Brain pericyte (primary cell): ENCODE data around the gene LHX3.
"Not testable (repeated sequence)": the region's sequence is repeated elsewhere in the genome, so short reads cannot be mapped to it uniquely, and the experiment has no call there.

Source experiments
- DNase-seq: peaks from one replicate; pipeline ENCODE4 v3.0.0-alpha.2; 2012; ENCODE audit warnings: low read depth, low spot score

LHX3 gene

DNA sequence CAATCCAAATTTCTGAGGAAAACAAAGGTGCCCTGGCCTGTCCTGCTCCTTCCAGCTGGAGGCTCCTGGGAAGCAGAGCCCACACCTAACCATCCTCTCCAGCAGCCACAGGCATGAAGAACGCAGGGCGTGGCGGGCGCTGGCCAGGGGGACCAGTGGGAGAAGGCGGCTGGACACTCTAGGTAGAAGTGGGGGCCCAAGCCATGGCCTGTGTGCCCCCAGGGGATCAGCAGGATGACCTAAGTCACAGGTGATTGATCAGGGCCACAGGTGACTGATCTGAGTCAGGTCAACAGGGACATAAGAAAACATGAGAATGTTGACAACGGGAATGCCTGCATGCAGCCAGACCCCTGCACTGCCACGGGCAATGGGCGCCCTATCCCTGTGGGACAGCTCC is 37.3 kb upstream of the LHX3 start:
- no peak for DNase-seq

DNA sequence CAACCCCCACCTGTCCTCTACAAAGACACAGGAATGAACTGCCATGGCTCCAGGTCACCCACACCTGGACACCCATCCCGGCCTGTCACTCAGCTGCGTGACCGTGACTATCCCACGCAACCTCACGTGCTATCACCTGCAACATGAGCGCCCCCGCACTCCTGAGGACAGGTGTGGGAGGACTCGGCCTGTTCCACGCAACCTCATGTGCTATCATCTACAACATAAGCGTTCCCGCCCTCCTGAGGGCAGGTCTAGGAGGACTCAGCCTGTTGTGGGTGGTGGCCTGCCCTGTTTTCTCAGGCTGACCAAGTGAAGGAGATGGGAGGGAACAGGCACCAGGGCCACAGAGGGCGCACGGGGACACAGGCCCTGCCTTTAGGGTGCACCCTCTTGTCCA is 36.6 kb upstream of the LHX3 start:
- no peak for DNase-seq

DNA sequence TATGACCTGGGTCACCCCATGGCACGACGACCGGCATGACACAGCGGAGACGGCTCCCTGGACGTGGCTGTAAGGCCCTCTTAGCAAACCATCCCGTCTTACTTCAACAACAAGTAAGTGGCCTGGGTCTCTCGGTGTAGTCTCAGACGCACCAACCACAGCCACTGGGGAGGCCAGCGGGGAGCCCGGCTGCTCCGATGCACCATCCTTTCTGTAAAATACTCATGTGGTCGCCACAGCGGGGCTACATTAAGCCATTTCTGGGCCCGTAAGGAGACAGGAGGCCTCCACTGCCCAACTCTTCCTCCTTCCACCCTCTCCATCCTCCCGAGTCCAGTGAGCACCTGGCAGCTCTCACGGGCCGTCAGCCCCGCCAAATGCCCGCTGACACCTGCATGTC is 36.0 kb upstream of the LHX3 start:
- DNase-seq: no peak

DNA sequence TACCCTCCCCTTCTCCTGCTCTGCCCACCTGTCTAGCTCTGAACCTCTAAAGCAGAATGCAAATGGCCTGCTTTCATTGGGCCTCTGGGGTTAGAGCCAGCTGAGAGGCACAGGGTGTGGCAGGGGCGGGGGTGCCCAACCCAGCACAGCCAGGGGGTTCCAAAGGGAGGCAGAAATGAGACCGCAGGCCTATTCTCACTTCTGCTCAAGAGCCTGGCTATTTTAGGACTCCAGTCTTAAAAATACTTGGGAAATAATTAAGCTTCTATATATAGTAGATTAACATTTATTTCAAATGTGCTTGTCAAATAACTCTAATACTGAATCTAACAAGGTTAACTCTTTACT is 35.0 kb upstream of the LHX3 start:
- no peak for DNase-seq

DNA sequence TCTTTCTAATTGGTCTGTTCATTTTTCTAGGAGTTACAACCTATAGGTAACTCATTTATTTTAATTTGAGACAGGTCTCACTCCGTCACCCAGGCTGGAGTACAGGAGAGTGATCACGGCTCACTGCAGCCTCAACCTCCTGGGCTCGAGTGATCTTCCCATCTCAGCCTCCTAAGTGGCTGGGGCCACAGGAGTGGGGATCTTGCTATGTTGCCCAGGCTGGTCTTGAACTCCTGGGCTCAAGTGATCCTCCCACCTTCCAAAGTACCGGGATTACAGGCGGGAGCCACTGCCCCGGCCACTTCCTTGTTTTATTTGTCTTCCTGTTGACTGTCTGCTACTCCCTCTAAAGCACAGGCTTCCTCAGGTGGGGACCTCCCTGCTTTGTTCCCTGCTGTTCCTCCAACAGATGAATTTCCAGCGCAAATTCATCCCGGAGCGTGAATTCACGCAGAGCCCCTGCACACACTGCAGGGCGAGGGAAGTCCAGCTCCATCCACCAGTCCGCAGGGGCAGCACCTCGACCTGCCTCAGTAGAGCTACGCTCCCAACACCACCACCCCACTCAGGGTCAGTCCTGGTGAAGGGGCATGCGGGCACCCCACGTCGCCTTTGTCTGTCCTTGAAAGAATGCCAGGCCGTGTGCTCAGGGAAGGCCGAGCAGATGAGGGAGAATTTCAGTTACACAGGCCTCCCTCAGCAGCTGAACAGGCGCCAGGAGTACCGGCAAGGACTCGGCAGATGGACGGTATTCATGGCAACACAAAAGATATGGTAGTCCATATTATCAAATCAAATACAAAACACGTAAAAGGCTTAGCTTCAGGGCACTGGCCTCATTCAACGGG is 34.4 kb upstream of the LHX3 start:
- no peak for DNase-seq

DNA sequence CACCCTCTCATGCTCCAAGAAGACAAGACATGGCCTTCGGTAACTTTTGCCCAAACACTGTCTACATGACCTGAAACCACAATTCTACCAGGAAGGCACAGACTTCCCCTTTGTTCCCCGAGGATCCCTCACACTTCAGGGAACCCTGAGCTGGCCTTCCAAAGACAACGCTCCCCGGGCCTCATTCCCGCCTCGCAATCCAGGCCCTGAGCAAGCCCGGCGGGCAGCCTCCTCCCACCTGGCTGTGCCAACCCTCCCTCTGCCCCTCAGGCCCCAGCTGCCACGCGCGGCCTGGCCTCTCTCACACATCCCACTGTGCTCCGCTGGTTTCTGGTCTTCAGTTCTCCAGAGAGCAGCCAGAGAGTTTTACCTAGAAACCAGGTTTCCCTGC is 33.4 kb upstream of the LHX3 start:
- no peak for DNase-seq

DNA sequence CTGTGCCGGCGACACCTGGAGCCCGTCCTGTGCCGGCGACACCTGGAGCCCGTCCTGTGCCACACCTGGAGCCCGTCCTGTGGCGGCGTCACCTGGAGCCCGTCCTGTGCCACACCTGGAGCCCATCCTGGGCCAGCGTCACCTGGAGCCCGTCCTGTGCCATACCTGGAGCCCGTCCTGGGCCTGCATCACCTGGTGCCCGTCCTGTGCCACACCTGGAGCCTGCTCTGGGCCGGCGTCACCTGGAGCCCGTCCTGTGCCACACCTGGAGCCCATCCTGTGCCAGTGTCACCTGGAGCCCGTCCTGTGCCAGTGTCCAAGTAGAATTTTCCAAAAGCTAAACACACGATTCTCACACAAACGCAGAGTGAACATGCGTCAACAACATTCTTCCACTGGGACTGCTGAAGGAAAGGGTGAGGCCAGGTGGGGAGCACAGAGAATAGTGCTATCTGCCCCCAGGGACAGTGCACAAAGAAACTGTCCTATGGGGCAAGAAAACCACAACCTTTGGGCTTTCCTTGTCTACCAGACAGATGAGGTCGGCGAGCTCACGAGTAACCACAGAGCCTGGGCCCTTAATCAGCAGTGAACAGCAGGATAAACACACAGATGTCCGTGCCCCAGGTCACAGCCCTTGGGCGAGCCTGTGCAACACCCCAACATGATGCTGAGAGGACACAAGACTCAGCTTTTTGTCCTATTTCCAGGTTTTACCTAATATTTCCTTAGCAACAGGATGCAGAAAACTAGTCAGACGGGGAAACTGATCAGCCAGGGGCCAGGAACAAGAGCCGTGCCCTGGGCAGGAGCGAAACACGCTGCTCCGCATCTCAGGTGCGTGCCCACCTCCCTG is 32.8 kb upstream of the LHX3 start:
- DNase-seq: no peak

DNA sequence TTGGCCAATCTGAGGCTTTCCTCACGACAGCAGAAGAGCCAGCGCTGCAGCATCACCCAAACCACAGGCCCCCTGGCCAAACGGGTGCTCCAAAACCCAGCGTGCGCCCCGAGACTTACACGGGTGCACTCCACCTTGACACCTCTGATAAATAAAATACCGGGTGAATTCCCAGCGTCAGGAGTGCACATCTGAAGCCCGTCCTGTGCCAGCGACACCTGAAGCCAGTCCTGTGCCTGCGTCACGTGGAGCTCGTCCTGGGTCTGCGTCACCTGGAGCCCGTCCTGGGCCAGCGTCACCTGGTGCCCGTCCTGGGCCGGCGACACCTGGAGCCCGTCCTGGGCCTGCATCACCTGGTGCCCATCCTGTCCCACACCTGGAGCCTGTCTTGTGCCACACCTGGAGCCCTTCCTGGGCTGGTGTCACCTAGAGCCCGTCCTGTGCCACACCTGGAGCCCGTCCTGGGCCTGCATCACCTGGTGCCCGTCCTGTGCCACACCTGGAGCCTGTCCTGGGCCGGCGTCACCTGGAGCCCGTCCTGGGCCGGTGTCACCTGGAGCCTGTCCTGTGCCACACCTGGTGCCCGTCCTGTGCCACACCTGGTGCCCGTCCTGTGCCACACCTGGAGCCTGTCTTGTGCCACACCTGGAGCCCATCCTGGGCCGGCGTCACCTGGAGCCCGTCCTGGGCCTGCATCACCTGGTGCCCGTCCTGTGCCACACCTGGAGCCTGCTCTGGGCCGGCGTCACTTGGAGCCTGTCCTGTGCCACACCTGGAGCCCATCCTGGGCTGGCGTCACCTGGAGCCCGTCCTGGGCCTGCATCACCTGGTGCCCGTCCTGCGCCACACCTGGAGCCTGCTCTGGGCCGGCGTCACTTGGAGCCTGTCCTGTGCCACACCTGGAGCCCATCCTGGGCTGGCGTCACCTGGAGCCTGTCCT is 31.8 kb upstream of the LHX3 start:
- DNase-seq: not testable (repeated sequence)

DNA sequence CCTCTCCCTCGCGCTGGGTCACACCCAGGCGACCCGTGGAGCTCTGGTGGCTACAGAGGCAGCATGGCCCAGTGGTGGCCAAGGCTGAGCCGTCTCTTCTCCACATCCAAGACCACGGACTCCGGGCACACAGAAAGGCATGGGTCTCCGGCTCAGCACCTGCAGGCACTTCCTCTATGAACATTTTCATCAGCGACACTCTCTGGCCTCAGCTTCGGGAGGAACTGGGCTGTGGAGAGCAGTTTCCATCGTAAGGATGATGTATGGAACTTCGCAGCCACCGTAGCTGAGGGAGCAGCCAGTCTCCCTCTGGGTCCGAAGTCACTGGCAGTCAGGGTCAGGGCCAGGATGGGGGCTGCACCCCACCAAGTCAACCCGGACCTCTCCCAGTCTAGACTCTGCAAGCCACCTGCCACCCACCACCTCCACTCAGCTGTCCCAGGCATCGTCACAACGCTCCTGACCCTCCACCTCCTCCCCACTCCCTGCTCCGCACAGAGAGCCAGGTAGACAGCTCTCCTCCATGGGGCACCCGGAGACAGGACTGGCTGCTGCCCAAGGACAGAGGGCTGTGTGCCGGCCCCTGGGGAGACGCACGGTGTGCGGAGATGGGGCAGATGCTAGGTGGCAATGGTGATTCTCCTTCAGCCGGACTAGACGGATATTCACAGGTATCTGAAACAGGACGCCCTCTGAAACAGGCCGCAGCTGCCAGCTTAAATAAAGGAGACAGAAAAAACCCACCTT is 31.0 kb upstream of the LHX3 start:
- no peak for DNase-seq

DNA sequence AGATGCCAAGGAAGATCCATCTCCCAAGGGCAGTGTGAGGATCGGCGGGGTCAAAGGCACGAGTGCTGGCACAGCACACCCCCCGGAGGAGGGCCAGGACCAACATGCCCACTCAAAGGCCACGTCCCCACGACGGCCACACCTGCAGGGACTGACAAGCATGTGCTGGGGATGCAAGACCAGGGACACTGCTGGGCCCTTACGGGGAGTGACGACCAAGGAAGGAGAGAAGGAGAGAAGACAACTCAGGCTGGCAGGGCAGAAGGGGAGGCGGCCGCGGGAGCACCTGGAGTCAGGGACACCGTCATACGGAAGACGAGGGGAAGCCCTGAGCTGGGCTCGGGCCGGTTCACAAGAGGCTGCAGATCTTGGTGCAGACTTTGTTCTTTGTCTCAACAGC is 30.2 kb upstream of the LHX3 start:
- no peak for DNase-seq

DNA sequence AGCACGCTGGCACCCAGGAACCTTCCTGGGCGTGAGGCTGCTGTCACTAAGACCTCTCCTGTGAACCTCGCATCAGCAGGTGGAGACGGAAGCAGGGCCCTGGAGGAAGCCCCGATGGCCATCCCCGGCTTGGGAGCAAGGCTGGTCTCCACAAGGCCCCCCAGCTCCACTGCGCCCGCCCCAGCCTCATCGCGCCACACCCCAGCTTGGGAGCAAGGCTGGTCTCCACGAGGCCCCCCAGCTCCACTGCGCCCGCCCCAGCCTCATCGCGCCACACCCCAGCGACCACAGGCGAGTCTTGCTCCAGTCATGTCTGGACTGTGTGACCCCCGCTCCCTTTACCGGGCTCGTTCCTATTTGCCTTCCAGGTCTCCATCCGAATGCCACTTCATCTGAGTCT is 29.7 kb upstream of the LHX3 start:
- DNase-seq: no peak

DNA sequence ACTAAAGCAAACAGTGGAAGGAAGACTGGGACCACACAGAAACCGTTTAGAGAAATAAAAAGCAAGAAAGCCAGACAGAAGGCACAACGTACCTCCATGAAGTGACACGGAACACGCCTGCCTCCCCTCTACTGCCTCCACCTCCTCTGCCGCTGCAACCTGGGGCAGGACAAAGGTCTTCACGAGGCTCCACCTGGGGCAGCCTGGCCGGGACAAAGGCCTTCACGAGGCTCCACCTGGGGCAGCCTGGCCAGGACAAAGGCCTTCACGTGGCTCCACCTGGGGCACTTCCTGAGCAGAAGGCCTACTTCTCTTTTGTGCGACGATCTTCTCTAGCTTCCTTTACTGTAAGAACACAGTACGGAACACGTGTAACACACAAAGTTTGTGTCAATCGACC is 28.9 kb upstream of the LHX3 start:
- no peak for DNase-seq

DNA sequence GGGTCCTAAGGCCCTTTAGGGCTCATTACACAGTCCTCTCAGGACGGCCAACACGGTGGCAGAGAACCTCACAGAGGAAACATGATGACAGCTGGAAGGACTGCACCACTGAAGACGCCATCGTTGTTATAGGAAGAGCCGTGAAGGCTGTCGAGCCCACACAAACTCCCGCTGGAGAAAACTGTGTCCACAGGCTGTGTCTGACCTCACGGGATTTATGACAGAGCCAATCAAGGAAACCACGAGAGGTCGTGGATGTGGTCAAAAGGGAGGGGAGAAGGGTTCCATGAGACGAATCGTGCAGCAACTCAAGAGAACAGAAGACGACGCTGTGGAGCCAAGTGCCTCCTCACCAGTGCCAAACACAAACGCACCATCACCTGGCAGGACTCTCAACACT is 28.5 kb upstream of the LHX3 start:
- no peak for DNase-seq

DNA sequence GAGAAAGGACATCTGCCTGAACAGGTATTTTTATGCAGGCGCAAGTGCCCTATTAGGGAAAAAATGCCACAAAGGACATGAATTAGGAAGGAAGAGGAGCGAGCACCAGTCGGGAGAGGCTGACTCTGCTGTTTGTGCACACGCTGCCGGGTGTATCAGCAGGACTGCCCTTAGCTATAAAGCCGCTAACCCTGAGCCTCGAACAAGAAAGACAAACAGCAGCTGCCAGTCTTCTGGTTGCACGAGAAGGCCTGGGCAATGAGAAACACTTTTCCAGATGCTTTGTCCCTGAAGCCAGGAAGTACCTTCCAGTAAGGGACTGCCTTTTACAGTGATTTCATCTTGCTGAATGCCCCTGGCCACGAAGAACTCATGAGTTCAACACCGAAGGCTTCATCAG is 28.0 kb upstream of the LHX3 start:
- no peak for DNase-seq

DNA sequence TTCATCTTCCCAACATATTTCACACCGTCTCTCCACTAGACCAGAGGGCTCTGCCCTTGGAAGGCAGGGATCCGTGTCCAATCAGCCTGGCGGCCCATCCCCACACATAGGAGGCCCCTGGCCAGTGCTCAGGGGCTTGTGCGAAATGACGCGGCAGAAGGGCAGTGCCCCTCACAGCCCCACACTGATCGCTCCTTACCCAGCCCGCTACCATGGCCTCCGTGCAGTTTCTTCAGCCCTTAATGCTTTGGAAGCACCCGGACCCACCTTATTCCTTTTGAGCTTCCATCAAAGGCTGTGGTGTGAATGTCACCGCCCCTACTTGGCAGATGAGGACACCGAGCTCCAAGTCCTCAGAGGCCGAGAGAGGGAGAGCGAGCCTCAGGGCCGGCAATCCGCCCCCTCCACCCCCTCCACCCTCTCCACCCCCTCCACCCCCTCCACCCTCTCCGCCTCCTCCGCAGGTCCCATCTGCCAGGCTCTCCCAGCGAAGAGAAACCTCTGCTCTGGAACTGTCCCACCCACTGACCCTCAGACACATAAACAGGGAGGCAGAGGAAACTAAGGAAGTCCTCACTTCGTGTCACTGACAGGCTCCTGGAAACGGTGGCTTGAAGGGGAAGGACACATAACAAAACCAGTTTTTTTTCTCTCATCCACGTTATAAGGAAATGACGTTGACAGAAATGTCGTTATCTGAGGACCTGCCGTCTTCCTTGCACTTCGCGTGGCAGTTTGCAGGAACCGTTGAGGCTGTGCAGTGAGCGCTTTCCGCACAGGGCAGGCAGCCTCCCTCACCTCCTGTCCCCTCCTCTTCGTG is 26.8 kb upstream of the LHX3 start:
- DNase-seq: no peak

DNA sequence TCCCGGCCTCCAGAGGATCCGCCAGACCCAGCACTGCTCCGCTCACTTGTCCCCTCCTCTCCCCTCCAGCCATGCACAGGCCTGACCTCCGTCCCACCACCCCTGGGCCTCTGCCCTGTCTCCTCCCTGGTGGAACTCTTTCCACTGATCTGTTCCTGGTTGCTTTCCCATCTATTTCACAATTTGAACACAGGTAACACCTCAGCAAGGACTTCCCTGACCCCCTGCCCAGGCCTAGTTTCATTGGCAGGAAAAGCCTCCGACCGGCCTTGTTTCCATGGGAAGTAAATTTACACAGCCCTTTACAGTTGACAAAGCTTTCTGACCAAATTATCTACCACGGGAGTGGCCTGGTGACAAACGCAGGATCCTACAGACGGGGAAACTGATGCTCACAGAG is 25.8 kb upstream of the LHX3 start:
- DNase-seq: no peak

DNA sequence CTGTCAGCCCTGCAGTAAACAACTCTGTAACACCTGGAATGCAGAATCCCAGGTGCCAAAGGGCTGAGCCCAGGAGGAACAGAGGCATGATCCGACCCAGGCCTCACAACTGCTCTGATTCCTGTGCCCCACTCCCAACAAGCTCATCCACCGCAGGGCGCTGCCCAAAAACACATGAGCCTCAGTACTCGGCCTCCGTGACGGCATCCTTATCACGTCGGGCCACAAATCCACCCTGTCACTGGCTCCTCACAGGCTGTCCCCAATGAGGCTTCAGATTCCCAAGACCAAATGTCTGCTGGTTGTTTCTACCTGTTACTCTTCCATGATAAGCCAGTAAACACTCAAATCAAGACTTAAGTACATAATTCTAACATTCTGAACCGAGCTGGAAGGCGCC is 25.4 kb upstream of the LHX3 start:
- no peak for DNase-seq

DNA sequence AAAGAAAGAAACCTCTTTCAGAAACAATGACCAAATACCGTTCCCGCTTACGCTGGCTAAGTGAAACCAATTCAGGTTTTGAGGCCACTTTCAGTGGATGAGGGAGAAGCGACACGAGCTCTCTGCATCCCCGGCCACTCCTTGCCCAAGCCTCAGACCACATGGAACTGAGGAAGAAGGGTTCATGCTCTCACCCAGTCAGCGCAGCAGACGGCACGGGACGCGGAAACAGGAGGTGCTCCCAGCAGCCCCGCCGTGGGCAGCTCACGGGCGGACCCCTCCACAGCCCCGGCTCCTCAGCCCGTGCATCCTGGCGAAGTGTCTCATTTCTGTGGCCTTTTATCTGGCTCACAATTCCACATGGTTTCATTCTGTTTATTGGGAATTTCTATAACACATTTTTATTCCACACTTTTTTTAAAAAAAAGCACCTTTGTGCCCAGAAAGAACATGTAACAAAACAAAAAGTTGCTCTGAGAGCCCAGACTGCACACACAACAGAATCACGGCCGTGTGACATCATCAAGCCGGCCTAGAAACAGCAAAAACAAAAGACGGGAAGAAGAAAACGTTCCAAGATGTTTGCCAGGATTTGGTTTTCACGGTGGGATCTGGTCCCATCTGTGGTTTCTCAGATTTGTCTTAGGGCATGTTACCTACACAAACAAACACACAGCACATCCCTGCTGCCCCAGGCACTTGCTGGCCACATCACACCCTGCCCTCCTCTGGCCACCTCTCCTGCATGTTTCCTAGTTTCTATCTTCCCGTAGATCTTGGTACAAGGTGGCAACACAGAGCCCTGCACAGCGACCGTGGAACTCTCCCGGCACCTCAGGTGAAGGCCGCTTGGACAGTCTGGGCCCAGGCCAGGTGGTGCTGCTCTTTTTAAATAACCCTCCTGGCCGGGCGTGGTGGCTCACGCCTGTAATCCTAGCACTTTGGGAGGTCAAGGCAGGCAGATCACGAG is 24.5 kb upstream of the LHX3 start:
- no peak for DNase-seq
